Fibroblast of mammary gland (primary cell): Measurements from ENCODE around the gene SUN2.

Experiments used
- DNase-seq: peaks from one replicate; pipeline ENCODE4 v3.0.0-alpha.2; 2010; ENCODE audit warnings: low read depth
- H3K4me3 ChIP-seq: 2 replicates; pipeline ENCODE4 v1.5.1; 2011; ENCODE audit warnings: low read depth, mild to moderate bottlenecking, low read length, moderate library complexity; ENCODE audit not compliant: control insufficient read depth
- CTCF ChIP-seq: conservative IDR thresholded peaks from 2 replicates; pipeline ENCODE4 v1.5.1; 2011; ENCODE audit warnings: low read depth, low read length, inconsistent platforms; ENCODE audit not compliant: control insufficient read depth, insufficient read depth

Gene SUN2

DNA sequence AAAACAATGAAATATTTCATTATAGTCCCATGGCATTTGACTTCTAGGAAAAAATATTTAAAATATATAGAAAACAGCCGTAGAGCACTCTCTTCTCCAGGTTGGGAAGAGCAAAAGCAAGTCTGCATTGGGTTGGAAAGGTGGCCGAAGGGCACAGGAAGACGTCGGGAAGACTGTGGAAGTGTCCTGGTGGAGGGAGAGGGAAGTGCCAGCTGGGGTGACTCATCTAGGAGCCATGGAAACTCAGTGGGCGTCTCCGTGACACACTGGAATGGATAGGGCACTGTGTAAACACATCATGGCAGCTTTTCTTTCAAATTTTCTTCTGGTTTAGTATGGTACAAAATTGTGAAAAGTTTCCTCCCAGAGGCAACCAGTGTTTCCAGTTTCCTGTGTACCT, 37.4 kb downstream of the SUN2 start:
- peak; percentile 85 for DNase-seq
- H3K4me3 ChIP-seq = no peak overlapping the region
- TF ChIP-seq CTCF = peak; percentile 69

DNA sequence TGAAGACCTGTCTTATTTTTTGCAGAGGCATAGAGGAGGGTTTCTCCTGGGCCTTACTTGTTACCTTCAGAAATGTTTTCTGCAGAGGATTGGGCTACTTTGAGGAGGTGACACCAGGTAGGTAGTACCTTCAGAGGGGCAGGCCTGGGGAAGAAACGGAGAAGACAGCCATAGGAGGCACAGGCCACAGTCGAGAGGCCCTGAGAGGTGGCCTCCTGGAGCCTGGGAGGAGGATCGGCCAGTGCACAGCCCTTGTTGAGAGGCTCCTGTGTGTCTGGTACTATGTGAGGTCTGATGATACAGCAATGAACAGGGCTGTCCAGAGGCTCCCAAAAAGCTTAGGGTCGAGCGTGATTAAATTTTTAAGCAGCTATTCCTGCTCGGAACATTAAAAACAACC, 38.6 kb downstream of the SUN2 start:
- TF ChIP-seq CTCF = no peak
- no peak overlapping the region for H3K4me3 ChIP-seq
- DNase-seq = no peak

DNA sequence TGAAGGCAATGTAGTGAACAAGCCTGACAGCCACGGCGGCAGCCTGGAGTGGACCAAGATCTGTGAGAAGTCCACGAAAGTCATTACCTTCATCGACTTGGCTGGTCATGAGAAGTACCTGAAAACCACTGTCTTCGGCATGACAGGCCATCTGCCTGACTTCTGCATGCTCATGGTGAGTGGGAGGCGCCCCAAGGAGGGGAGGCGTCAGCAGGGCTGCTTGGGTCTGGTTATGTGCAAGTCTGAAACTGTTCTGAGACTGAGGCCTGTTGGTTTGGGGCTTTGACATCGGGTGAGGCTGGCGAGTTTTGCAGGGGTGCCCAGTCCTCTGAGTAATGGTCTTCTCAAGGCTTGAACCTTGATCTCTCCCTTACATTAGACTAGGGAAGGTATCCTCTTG, 39.0 kb downstream of the SUN2 start:
- H3K4me3 ChIP-seq = no peak overlapping the region
- DNase-seq = no peak
- no peak for TF ChIP-seq CTCF

GRCh38 chr22:38716271-38716670, 39.5 kb downstream of the SUN2 start:
- no peak for TF ChIP-seq CTCF
- no peak for DNase-seq
- no peak overlapping the region for H3K4me3 ChIP-seq

- DNase-seq = no peak
- no peak overlapping the region for H3K4me3 ChIP-seq
- no peak for TF ChIP-seq CTCF
Observed at GRCh38 chr22:38715852-38716251, 39.9 kb downstream of the SUN2 start.

GRCh38 chr22:38715176-38715764, 40.5 kb downstream of the SUN2 start:
- no peak overlapping the region for H3K4me3 ChIP-seq
- TF ChIP-seq CTCF = no peak

GRCh38 chr22:38713921-38714320, 41.9 kb downstream of the SUN2 start:
- TF ChIP-seq CTCF = no peak
- no peak for DNase-seq
- no peak overlapping the region for H3K4me3 ChIP-seq

More at GRCh38 chr22:38715176-38715764, 40.5 kb downstream of the SUN2 start:
- no peak for DNase-seq
